Upper lobe of left lung (tissue), 4 donors: ENCODE measurements around the gene NEO1.

ENCODE experiments used
- CTCF ChIP-seq, 6 experiments: fragments of 450-650 bp in 4 of 6; fragments of 200-600 bp in 2 of 6; sonication (generic) in 2 of 6; IDR thresholded peaks; one replicate each; pipeline ENCODE4 v1.5.1; 2016 to 2019; ENCODE audit warnings: antibody characterized with exemption in 6 of 6
- POLR2A ChIP-seq, 4 donors: fragments of 450-650 bp; IDR thresholded peaks; one replicate each; pipeline ENCODE4 v1.5.1; 2016 to 2017; ENCODE audit warnings: antibody characterized with exemption in 4 of 4, mild to moderate bottlenecking in 2 of 4

GRCh38 chr15:73239564-73240215 is 187.4 kb downstream of the NEO1 start:
- TF ChIP-seq CTCF (IDR thresholded peaks at IDR 0.05) (peak in 1 of 6 experiments; percentile 11), POLR2A (IDR thresholded peaks at IDR 0.05) (no peak)
